B cell (primary cell): Measurements from ENCODE around the gene CTSK.

Experiments used
- CTCF ChIP-seq: fragments of 200-600 bp; IDR thresholded peaks from one replicate; pipeline ENCODE4 v1.8.0; 2022; ENCODE audit warnings: antibody characterized with exemption, mild to moderate bottlenecking
- EZH2 ChIP-seq: IDR thresholded peaks from 2 replicates; pipeline ENCODE4 v1.6.1; 2012; ENCODE audit warnings: borderline replicate concordance, low read depth, mild to moderate bottlenecking, moderate library complexity, low read length; ENCODE audit not compliant: insufficient read depth, poor library complexity, severe bottlenecking

DNA sequence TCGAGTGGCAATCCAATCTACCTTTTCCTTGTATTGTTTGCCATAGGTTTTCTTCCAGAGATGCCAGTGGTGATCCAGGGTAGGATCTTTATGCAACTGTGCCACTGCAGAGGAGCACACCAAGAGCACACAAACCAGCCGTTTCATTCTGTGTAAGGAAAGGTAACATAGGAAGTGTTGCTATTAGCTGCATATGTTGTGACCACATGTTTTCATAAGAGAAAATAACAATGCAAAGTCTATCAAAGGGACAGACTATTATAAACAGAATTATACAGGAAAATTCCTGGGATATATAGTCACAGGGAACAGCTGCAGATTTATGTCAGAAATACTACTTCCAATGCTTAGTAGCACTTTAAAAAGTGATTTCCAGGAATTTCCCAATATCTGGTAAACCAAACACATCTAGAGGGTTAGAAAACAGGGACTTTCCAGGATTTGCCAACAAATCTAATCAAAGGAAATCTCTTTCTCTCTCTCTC, 43.4 kb downstream of the CTSK start:
- TF ChIP-seq CTCF: no peak
- TF ChIP-seq EZH2: no peak
